ENCODE data around the gene DAPP1.

DNA sequence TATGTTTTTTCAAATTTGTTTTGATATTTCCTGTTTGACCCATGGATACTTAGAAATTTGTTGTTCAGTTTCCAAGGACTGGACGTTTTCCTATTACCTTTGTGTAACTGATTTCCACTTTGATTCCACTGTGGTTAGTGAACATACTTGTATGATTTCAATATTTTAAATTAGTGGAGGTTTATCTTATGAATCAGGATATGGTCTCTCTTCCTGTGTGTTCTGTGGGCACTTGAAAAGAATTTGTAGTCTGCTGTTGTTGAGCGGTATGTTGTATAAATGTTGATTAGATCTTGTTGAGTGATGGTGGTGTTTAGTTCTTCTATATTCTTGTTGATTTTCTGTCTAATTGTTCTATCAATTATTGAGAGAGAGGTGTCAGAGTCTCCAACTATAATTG lies 98.8 kb downstream of the DAPP1 start:
- TF ChIP-seq POLR2AphosphoS5 (IDR thresholded peaks at IDR 0.05; ENCODE audit: borderline replicate concordance, low read depth, low read length) (no peak), EZH2 (IDR thresholded peaks at IDR 0.05) (no peak), FOXP2 (optimal IDR thresholded peaks at IDR 0.05; ENCODE audit: control extremely low read depth, extremely low read length, insufficient read depth) (no peak)

Data from SK-N-MC (cell line).